Spleen (tissue), 11 donors: Measurements from ENCODE around the gene MRPL14. TPM values are rescaled to one million over a fixed set of nuclear protein-coding genes. Genes with fewer than 3 reads are reported as not detected.

Experiments used
- DNase-seq: peaks from one replicate; pipeline ENCODE4 v3.0.0-alpha.2; 2020
- H3K27ac ChIP-seq, 8 donors: fragments of 200-600 bp; sonication (generic) in 7 of 8; 1 replicate in 4 of 8; 2 replicates in 4 of 8; pipeline versions ENCODE4 v1.5.0 to v1.8.0; 2016 to 2021; ENCODE audit warnings: inconsistent platforms in 4 of 8, mild to moderate bottlenecking in 4 of 8, moderate library complexity in 1 of 8
- H3K27me3 ChIP-seq, 7 donors: fragments of 200-600 bp; sonication (generic) in 6 of 7; replicated peaks in 1 of 7; 1 replicate in 4 of 7; 2 replicates in 3 of 7; pipeline versions ENCODE4 v1.5.0 to v1.8.0; 2016 to 2021; ENCODE audit warnings: inconsistent platforms in 3 of 7, mild to moderate bottlenecking in 1 of 7
- H3K36me3 ChIP-seq, 6 donors: fragments of 200-600 bp; sonication (generic) in 5 of 6; 1 replicate in 4 of 6; 2 replicates in 2 of 6; pipeline versions ENCODE4 v1.5.0 to v1.8.0; 2016 to 2021; ENCODE audit warnings: inconsistent platforms in 2 of 6
- H3K4me1 ChIP-seq, 6 donors: fragments of 200-600 bp; sonication (generic) in 5 of 6; 1 replicate in 3 of 6; 2 replicates in 3 of 6; pipeline versions ENCODE4 v1.5.0 to v1.8.0; 2016 to 2021; ENCODE audit warnings: inconsistent platforms in 3 of 6
- H3K4me3 ChIP-seq, 8 donors: fragments of 200-600 bp; sonication (generic) in 7 of 8; 1 replicate in 4 of 8; 2 replicates in 4 of 8; pipeline versions ENCODE4 v1.5.0 to v1.8.0; 2016 to 2021; ENCODE audit warnings: inconsistent platforms in 4 of 8, mild to moderate bottlenecking in 4 of 8, moderate library complexity in 2 of 8
- H3K9me3 ChIP-seq, 8 donors: fragments of 200-600 bp; sonication (generic) in 7 of 8; 1 replicate in 4 of 8; 2 replicates in 4 of 8; pipeline versions ENCODE4 v1.5.0 to v1.8.0; 2016 to 2021; ENCODE audit warnings: inconsistent platforms in 4 of 8
- POLR2A ChIP-seq, 3 donors: fragments of 450-650 bp; IDR thresholded peaks; one replicate each; pipeline ENCODE4 v1.5.1; 2017; ENCODE audit warnings: antibody characterized with exemption in 3 of 3, mild to moderate bottlenecking in 1 of 3
- POLR2AphosphoS5 ChIP-seq, 3 donors: sonication (generic); formaldehyde crosslinking; IDR thresholded peaks; one replicate each; pipeline ENCODE4 v1.5.1; 2017; ENCODE audit warnings: antibody characterized with exemption in 3 of 3
- WGBS, 5 donors: extraction: QIAGEN DNeasy Blood & Tissue Kit in 3 of 5; methylation state at CpG; one replicate each; pipeline versions ENCODE4 v1.1.5 to v1.1.7; 2013 to 2018; 5-methylcytosine and 5-hydroxymethylcytosine counted together
- intact Hi-C: fragments of 100-400 bp; cut with DNase I; formaldehyde crosslinking; loops from one replicate; pipeline ENCODE4 v1.15.0; 2023; ENCODE audit warnings: low total_unique reads
- polyA plus RNA-seq, 3 donors: library from polyadenylated mRNA; stranded (reverse); fragments of 200-250 nt; gene quantifications; one replicate each; pipeline ENCODE4 v1.2.1, GENCODE V29; 2013
- total RNA-seq, 7 donors: library from RNA; depleted of rRNA in 3 of 7; stranded (reverse); fragments of >200 nt in 3 of 7; fragmentation: NEBNext Ultra II Directional in 4 of 7; extraction: Animal tissue kit (Norgen Biotek cat#: 25700) in 4 of 7; gene quantifications; one replicate each; pipeline versions ENCODE4 v1.1.0 to v1.2.1, GENCODE V29; 2016 to 2021
- TF ChIP-seq, protein P1 (sequence below), 11 experiments: fragments of 200-600 bp in 7 of 11; fragments of 450-650 bp in 4 of 11; sonication (generic) in 4 of 11; IDR thresholded peaks in 8 of 11; conservative IDR thresholded peaks in 3 of 11; 1 replicate in 7 of 11; 2 replicates in 4 of 11; pipeline versions ENCODE4 v1.4.0 to v1.8.0; 2016 to 2021; ENCODE audit warnings: antibody characterized with exemption in 11 of 11, inconsistent platforms in 4 of 11, mild to moderate bottlenecking in 1 of 11
- donor health status: healthy with polysubstance abuse.
- donor health status: DM: no; HTN: no; CAD: no; lungs with moderate emphysema.
- donor health status: DM: no; HTN: no; CAD: no.
- donor health status: Bipolar disorder and iron deficiency.
- donor health status: healthy.
- donor health status: DM: no; HTN: no; CAD: no.
- donor health status: DM: yes; HTN: yes; CAD: no.

Gene MRPL14
- total and polyA plus RNA-seq, 10 donors: 20.2 to 55.3 (median 27.3) TPM

DNA sequence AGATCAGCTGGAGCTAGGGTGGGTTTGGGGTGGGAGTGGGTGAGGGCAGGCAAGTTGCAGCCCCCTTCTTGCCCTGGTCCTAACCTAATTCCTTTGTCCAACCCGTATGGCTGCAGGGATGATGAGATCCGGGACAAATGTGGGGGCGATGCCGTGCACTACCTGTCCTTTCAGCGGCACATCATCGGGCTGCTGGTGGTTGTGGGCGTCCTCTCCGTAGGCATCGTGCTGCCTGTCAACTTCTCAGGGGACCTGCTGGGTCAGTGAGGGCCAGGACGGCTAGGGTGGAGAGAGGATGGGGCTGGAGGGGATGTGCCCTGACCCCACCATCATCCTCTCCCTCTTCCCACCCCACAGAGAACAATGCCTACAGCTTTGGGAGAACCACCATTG lies 12.1 kb upstream of the MRPL14 start:
- Histone ChIP-seq H3K4me1 (no peaks in the 10 kb centered on the region), H3K9me3 (no peaks in the 10 kb centered on the region), H3K27ac (no peak overlapping the region), H3K4me3 (no peak overlapping the region), H3K36me3 (peaks cover 0 to 95% (median 26%) of the 10 kb centered on the region in 6 donors), H3K27me3 (no peaks in the 10 kb centered on the region)
- intact Hi-C loops: no loop called here
- WGBS, 5 donors: 85 to 100% (median 88%) methylated on average over 2 to 10 of the region's 10 CpGs
- TF ChIP-seq POLR2AphosphoS5 (IDR thresholded peaks at IDR 0.05): peak in 1 of 3 donors; percentile 6
- TF ChIP-seq, protein P1, sequence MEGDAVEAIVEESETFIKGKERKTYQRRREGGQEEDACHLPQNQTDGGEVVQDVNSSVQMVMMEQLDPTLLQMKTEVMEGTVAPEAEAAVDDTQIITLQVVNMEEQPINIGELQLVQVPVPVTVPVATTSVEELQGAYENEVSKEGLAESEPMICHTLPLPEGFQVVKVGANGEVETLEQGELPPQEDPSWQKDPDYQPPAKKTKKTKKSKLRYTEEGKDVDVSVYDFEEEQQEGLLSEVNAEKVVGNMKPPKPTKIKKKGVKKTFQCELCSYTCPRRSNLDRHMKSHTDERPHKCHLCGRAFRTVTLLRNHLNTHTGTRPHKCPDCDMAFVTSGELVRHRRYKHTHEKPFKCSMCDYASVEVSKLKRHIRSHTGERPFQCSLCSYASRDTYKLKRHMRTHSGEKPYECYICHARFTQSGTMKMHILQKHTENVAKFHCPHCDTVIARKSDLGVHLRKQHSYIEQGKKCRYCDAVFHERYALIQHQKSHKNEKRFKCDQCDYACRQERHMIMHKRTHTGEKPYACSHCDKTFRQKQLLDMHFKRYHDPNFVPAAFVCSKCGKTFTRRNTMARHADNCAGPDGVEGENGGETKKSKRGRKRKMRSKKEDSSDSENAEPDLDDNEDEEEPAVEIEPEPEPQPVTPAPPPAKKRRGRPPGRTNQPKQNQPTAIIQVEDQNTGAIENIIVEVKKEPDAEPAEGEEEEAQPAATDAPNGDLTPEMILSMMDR (IDR thresholded peaks at IDR 0.05 in 8 of 11, conservative IDR thresholded peaks at IDR 0.05 in 3 of 11): no peak
- peak; percentile 42 for DNase-seq

DNA sequence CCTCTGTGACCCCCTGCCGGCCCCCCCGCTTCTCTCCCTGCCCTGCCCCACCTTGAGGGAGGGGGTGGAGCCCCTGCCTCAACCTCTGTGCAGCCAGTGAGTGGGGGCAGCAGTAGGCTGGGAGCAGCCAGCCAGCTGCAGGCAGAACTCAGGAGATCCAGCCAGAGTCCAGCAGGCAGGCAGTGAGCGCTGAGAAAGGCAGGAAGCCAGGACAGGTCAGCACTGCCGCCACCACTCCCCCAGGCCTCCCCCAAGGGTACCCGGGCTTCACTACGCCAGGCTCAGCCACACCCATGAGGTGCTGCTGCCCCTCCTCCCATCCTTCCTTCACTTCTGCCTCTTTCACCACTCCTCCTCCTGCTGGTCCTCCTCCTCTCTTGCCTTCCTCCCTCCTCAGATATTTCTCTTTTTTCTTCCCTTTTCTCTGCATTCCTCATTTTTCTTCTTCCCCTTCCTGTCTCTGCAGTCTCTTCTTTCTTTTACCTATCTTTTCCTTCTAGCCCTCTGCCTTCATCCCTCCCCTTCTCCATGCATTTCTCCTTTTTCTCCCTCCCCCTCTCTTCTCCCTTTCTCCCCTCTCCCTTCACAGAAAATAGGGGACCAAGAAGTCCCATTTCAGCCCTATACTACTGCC lies 11.6 kb upstream of the MRPL14 start:
- Histone ChIP-seq H3K9me3 (no peaks in the 10 kb centered on the region), H3K36me3 (peaks cover 0 to 92% (median 24%) of the 10 kb centered on the region in 6 donors)
- DNase-seq: peak; percentile 61

DNA sequence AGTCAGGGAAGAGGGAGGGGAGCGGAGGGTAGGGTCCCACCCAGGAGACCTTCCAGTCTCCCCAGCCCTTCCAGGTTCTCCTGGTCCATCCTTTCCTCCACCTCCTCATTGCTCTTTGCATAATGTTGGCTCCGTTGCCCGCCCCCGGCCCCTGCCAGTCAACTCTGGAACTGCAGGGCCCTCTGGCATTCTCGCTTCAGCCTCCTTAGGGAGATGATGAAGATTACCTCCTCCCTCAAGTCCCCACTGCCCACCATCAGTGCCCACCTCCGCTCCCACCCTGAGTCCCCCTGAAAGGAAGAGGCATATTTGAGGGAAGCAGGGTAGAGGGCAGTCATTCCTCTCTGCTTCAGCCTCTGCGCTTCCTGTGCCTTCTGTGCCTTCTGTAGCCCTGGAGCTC lies 8.6 kb upstream of the MRPL14 start:
- intact Hi-C loops: no loop called here
- peaks cover 0 to 67% (median 21%) of the 10 kb centered on the region in 6 donors for H3K36me3 ChIP-seq
- 91 to 96% (median 94%) methylated on average over 7 of the region's 7 CpGs for WGBS, 5 donors
- H3K27ac ChIP-seq: no peak overlapping the region
- peak; percentile 22 for DNase-seq
- peaks cover 0 to 14% (median 3%) of the 10 kb centered on the region in 6 donors for H3K4me1 ChIP-seq
- TF ChIP-seq POLR2AphosphoS5 (IDR thresholded peaks at IDR 0.05) (no peak), POLR2A (IDR thresholded peaks at IDR 0.05) (no peak)
- TF ChIP-seq, protein P1 (IDR thresholded peaks at IDR 0.05 in 8 of 11, conservative IDR thresholded peaks at IDR 0.05 in 3 of 11): no peak
- H3K27me3 ChIP-seq: no peaks in the 10 kb centered on the region
- no peak overlapping the region for H3K4me3 ChIP-seq
- no peaks in the 10 kb centered on the region for H3K9me3 ChIP-seq

More for the DNA sequence above, 11.6 kb upstream of the MRPL14 start:
- H3K27ac ChIP-seq: no peak overlapping the region
- intact Hi-C loops: no loop called here
- 56 to 77% (median 62%) methylated on average over 4 to 6 of the region's 6 CpGs for WGBS, 5 donors
- TF ChIP-seq, protein P1 (IDR thresholded peaks at IDR 0.05 in 8 of 11, conservative IDR thresholded peaks at IDR 0.05 in 3 of 11): no peak
- TF ChIP-seq POLR2A (IDR thresholded peaks at IDR 0.05): no peak
- no peak for TF ChIP-seq POLR2AphosphoS5 (IDR thresholded peaks at IDR 0.05)
- H3K4me1 ChIP-seq: peaks cover 0 to 2% (median 0%) of the 10 kb centered on the region in 6 donors
- no peaks in the 10 kb centered on the region for H3K27me3 ChIP-seq
- no peak overlapping the region for H3K4me3 ChIP-seq

DNA sequence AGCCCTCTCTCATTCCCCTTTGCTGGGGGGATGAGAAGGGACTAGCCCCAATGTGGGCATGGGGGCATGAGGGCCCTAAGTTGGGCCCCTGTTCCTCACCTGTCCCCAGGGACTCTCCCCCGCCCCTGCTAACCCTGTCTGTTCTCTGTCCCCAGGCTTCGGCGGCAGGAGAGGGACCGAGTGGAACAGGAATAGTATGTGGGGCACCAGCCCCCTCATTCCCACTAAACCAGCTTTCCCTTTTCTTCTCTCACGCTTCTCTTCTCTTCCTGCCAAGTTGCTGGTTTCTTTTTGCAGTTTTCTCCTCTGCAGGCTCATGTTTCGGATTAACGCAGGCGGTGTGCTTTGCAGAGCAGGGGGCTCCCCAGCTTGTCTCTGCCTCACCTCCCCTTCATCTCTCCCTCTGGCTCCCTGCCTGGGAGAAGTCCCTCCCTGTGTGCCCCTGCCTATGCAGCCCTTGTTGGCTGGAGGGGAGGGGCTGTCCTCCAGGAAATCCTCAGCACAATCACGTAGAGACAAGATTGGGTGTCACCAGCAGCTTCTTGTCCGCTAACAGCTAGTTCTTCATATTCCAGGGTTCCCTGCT lies 8.0 kb upstream of the MRPL14 start:
- no peak overlapping the region for H3K4me3 ChIP-seq
- no peak for TF ChIP-seq POLR2A (IDR thresholded peaks at IDR 0.05)
- no peak for TF ChIP-seq POLR2AphosphoS5 (IDR thresholded peaks at IDR 0.05)
- TF ChIP-seq, protein P1 (IDR thresholded peaks at IDR 0.05 in 8 of 11, conservative IDR thresholded peaks at IDR 0.05 in 3 of 11): no peak
- H3K27ac ChIP-seq: no peak overlapping the region
- no peaks in the 10 kb centered on the region for H3K27me3 ChIP-seq
- intact Hi-C loops: no loop called here
- DNase-seq: no peak
- WGBS, 5 donors: 87 to 91% (median 89%) methylated on average over 10 of the region's 10 CpGs
- H3K4me1 ChIP-seq: peaks cover 0 to 14% (median 3%) of the 10 kb centered on the region in 6 donors
- peaks cover 0 to 61% (median 16%) of the 10 kb centered on the region in 6 donors for H3K36me3 ChIP-seq
- no peaks in the 10 kb centered on the region for H3K9me3 ChIP-seq
